ENCODE measurements around the gene TRDMT1.

DNA sequence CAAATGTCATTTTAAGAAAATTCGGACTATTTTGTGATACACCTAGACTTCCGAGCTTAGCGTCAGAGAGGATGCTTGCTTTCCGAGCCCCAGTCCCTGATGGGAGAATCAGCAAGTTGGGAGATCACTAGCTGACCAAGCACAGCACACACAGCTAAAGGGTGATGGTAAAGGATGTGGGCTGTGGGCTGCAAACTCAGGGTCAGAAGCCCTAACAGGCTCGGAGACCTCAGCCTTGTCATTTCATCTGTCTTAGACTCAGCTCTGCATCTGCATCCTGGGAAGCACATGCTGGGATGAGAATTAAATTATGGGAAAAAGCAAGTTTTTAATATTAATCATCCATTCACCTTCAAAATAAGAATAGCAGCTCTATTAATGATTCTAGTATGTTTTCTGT is 75.1 kb downstream of the TRDMT1 start:
- TF ChIP-seq, protein P1, sequence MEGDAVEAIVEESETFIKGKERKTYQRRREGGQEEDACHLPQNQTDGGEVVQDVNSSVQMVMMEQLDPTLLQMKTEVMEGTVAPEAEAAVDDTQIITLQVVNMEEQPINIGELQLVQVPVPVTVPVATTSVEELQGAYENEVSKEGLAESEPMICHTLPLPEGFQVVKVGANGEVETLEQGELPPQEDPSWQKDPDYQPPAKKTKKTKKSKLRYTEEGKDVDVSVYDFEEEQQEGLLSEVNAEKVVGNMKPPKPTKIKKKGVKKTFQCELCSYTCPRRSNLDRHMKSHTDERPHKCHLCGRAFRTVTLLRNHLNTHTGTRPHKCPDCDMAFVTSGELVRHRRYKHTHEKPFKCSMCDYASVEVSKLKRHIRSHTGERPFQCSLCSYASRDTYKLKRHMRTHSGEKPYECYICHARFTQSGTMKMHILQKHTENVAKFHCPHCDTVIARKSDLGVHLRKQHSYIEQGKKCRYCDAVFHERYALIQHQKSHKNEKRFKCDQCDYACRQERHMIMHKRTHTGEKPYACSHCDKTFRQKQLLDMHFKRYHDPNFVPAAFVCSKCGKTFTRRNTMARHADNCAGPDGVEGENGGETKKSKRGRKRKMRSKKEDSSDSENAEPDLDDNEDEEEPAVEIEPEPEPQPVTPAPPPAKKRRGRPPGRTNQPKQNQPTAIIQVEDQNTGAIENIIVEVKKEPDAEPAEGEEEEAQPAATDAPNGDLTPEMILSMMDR (IDR thresholded peaks at IDR 0.05; ENCODE audit: poor library complexity, severe bottlenecking) = no peak
- TF ChIP-seq POLR2AphosphoS5 (IDR thresholded peaks at IDR 0.05) (no peak), EZH2 (IDR thresholded peaks at IDR 0.05; ENCODE audit: borderline replicate concordance, insufficient read depth, low read length, poor library complexity, severe bottlenecking) (no peak), RAD21 (conservative IDR thresholded peaks at IDR 0.05) (no peak)
